AG04449 (cell line): ENCODE measurements around the gene BST1.

Experiments
- CTCF ChIA-PET: fragments of 350-600 bp; formaldehyde crosslinking; extraction: SDS; loops from one replicate; lab custom pipeline; 2021; ENCODE audit warnings: antibody characterized with exemption; lab: Yijun Ruan, JAX
- POLR2A ChIA-PET: fragments of 400-600, 350-600 bp; formaldehyde crosslinking; extraction: SDS; loops from one replicate; lab custom pipeline; 2020; ENCODE audit warnings: antibody characterized with exemption, inconsistent platforms; lab: Yijun Ruan, JAX
- DNase-seq: peaks from one replicate; pipeline ENCODE4 v3.0.0-alpha.2; 2010; ENCODE audit warnings: low read depth, low spot score
- H3K4me3 ChIP-seq: 2 replicates; pipeline ENCODE4 v1.5.1; 2011; ENCODE audit warnings: low read depth, mild to moderate bottlenecking, control low read depth, low read length
- CTCF ChIP-seq: IDR thresholded peaks from one replicate; pipeline ENCODE4 v1.5.1; 2011; ENCODE audit warnings: mild to moderate bottlenecking, moderate library complexity, low read length, control low read depth, inconsistent platforms; ENCODE audit not compliant: insufficient read depth; ENCODE audit errors: missing control alignments

BST1 gene

GRCh38 chr4:15749001-15749400 is 46.1 kb downstream of the BST1 start:
- no peak overlapping the region for H3K4me3 ChIP-seq
- ChIA-PET CTCF (interaction anchor here (0.9 to 1.5 kb wide), 3 partner anchors 19 to 207 kb away, joined by 3 to 4 read pairs (median 3); no protein-coding TSS in a partner anchor), POLR2A (no interaction called here)
- TF ChIP-seq CTCF, result no peak
- DNase-seq, result no peak

GRCh38 chr4:15751153-15751552 is 48.3 kb downstream of the BST1 start:
- DNase-seq, result no peak
- POLR2A ChIA-PET, result no interaction called here
- CTCF ChIA-PET, result no interaction called here
- no peak overlapping the region for H3K4me3 ChIP-seq
- TF ChIP-seq CTCF, result no peak

GRCh38 chr4:15753081-15753480 is 50.2 kb downstream of the BST1 start:
- H3K4me3 ChIP-seq, result no peak overlapping the region
- POLR2A ChIA-PET, result no interaction called here

GRCh38 chr4:15753786-15754185 is 50.9 kb downstream of the BST1 start:
- no peak for DNase-seq
- no peak for TF ChIP-seq CTCF
- CTCF ChIA-PET, result no interaction called here
- POLR2A ChIA-PET, result no interaction called here
- no peak overlapping the region for H3K4me3 ChIP-seq

More at GRCh38 chr4:15753081-15753480, 50.2 kb downstream of the BST1 start:
- TF ChIP-seq CTCF, result no peak
- no peak for DNase-seq
- CTCF ChIA-PET, result no interaction called here

GRCh38 chr4:15754323-15754722 is 51.5 kb downstream of the BST1 start:
- no peak overlapping the region for H3K4me3 ChIP-seq
- POLR2A ChIA-PET, result no interaction called here
- DNase-seq, result no peak
- no peak for TF ChIP-seq CTCF
- CTCF ChIA-PET, result interaction anchor here (0.6 to 1.1 kb wide), 2 partner anchors 9 to 16 kb away, joined by 3 read pairs; no protein-coding TSS in a partner anchor

- DNase-seq, result no peak
- TF ChIP-seq CTCF, result no peak
- POLR2A ChIA-PET, result no interaction called here
- CTCF ChIA-PET, result interaction anchor here (0.9 to 1.7 kb wide), 2 partner anchors 23 to 26 kb away, joined by 3 to 7 read pairs; no protein-coding TSS in a partner anchor
- H3K4me3 ChIP-seq, result no peak overlapping the region
Measured at GRCh38 chr4:15755321-15756155, 52.7 kb downstream of the BST1 start.
